ENCODE results near the gene KCNMA1.

DNA sequence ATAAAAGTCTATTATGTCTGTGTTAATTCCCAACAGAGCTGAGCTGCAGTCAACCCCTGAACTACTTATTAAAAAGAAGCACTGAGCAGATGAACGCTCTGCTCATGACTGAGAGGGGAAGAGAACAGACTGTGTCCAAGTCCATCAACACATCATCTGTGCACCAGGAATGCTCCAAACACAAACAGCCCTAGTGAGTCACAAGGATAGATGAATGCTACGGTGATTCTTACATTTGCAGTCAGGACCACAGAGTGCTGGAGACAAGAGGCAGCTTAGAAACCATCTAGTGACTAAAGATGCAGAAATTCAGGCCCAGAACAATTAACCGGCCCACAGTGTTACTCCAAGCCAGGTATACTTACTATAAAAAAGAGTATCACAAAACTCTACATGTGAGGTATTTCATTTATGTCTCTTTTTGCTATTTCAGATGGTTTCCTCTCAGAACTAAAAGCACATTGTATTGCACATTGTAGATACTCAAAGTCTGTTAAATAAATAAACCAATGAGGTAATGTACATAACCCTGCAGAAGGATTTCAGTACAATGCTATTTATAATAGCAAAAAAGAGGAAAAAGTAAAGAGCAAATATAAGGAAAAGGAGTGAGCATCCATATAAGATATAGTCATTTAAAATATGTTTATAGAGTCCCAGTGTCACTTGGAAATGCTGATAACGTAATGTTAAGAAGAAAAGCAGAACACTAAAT lies 159.2 kb downstream of the KCNMA1 start:
- TF ChIP-seq GATA3 (IDR thresholded peaks at IDR 0.05; ENCODE audit: low read depth, low read length) (no peak), GATA2 (IDR thresholded peaks at IDR 0.05; ENCODE audit: low read depth, low read length) (no peak)

Data from SH-SY5Y (cell line).